Gastrocnemius medialis (tissue), 4 donors: Measurements from ENCODE around the gene PDCD5. TPM values are rescaled to one million over a fixed set of nuclear protein-coding genes. Genes with fewer than 3 reads are reported as not detected.

Source experiments
- ATAC-seq, 2 donors: fragments of 150-250 bp; one replicate each; pipeline ENCODE4 v1.9.1; 2016
- DNase-seq, 2 donors: peaks; one replicate each; pipeline ENCODE4 v3.0.0-alpha.2; 2019
- H3K27ac ChIP-seq, 4 donors: fragments of 200-600 bp; sonication (generic); 1 replicate in 1 of 4; 2 replicates in 3 of 4; pipeline ENCODE4 v1.5.1; 2016 to 2018; ENCODE audit warnings: mild to moderate bottlenecking in 2 of 4, moderate library complexity in 1 of 4
- H3K27me3 ChIP-seq, 3 donors: fragments of 200-600 bp; sonication (generic) in 2 of 3; 1 replicate in 1 of 3; 2 replicates in 2 of 3; pipeline versions ENCODE4 v1.5.1 to v1.6.0; 2016 to 2019; ENCODE audit warnings: mild to moderate bottlenecking in 1 of 3, moderate library complexity in 1 of 3
- H3K36me3 ChIP-seq, 2 donors: fragments of 200-600 bp; sonication (generic) in 1 of 2; one replicate each; pipeline ENCODE4 v1.5.1; 2017 to 2018
- H3K4me1 ChIP-seq, 2 donors: fragments of 200-600 bp; sonication (generic) in 1 of 2; one replicate each; pipeline ENCODE4 v1.5.1; 2016 to 2017; ENCODE audit warnings: mild to moderate bottlenecking in 2 of 2
- H3K4me3 ChIP-seq, 4 donors: fragments of 200-600 bp; sonication (generic) in 3 of 4; 1 replicate in 1 of 4; 2 replicates in 3 of 4; pipeline ENCODE4 v1.5.1; 2016 to 2019; ENCODE audit warnings: mild to moderate bottlenecking in 2 of 4
- H3K9me3 ChIP-seq, 3 donors: fragments of 200-600 bp; sonication (generic) in 2 of 3; 1 replicate in 1 of 3; 2 replicates in 2 of 3; pipeline ENCODE4 v1.5.1; 2016 to 2019
- CTCF ChIP-seq, 5 experiments: fragments of 450-650 bp in 3 of 5; fragments of 200-600 bp in 2 of 5; sonication (generic) in 2 of 5; IDR thresholded peaks in 4 of 5; conservative IDR thresholded peaks in 1 of 5; 1 replicate in 4 of 5; 2 replicates in 1 of 5; pipeline ENCODE4 v1.5.1; 2016 to 2019; ENCODE audit warnings: antibody characterized with exemption in 5 of 5, mild to moderate bottlenecking in 3 of 5, moderate library complexity in 3 of 5
- POLR2A ChIP-seq, 2 donors: fragments of 450-650 bp; IDR thresholded peaks; one replicate each; pipeline ENCODE4 v1.6.1; 2017; ENCODE audit warnings: antibody characterized with exemption in 2 of 2, mild to moderate bottlenecking in 2 of 2, moderate library complexity in 2 of 2
- in situ Hi-C, 4 donors: fragments of 200-750 bp; cut with MboI; loops; one replicate each; pipeline versions ENCODE4 v1.15.0 to v1.8.0; 2017; ENCODE audit warnings: low sequenced_read_pairs in 4 of 4
- intact Hi-C: fragments of 100-400 bp; cut with DNase I; formaldehyde crosslinking; loops from one replicate; pipeline ENCODE4 v1.15.1; 2023; ENCODE audit warnings: low total_unique reads
- total RNA-seq, 4 donors: library from RNA; depleted of rRNA; stranded (reverse); fragments of >200 nt; gene quantifications; one replicate each; pipeline versions ENCODE4 v1.1.0 to v1.2.3, GENCODE V29; 2016

The PDCD5 gene
- total RNA-seq, 4 donors from 2014 or later = 121 to 201 (median 170) TPM

- Histone ChIP-seq H3K27ac (no peak overlapping the region), H3K27me3 (no peaks in the 10 kb centered on the region), H3K9me3 (no peaks in the 10 kb centered on the region), H3K36me3 (no peaks in the 10 kb centered on the region), H3K4me1 (no peaks in the 10 kb centered on the region), H3K4me3 (no peak overlapping the region)
- ATAC-seq = no peak
- DNase-seq = no peak
- TF ChIP-seq CTCF (IDR thresholded peaks at IDR 0.05 in 4 of 5, conservative IDR thresholded peaks at IDR 0.05 in 1 of 5) = no peak
- TF ChIP-seq POLR2A (IDR thresholded peaks at IDR 0.05) = no peak
- intact Hi-C loops = no loop called here
- in situ Hi-C loops = loop anchor here in 3 of 4 donors (25.0 kb wide), 1 partner anchor 238 kb away; no protein-coding TSS in a partner anchor
Observed at GRCh38 chr19:32550666-32551065, 30.3 kb upstream of the PDCD5 start.

- Histone ChIP-seq H3K4me1 (no peaks in the 10 kb centered on the region), H3K9me3 (no peaks in the 10 kb centered on the region), H3K27me3 (no peaks in the 10 kb centered on the region), H3K36me3 (no peaks in the 10 kb centered on the region), H3K27ac (no peak overlapping the region), H3K4me3 (no peak overlapping the region)
- in situ Hi-C loops (loop anchor here in 3 of 4 donors (25.0 kb wide), 1 partner anchor 243 kb away; no protein-coding TSS in a partner anchor), intact Hi-C loops (no loop called here)
- TF ChIP-seq POLR2A (IDR thresholded peaks at IDR 0.05) = no peak
- no peak for DNase-seq
- ATAC-seq = no peak
Observed at GRCh38 chr19:32555786-32556185, 25.2 kb upstream of the PDCD5 start.

DNA sequence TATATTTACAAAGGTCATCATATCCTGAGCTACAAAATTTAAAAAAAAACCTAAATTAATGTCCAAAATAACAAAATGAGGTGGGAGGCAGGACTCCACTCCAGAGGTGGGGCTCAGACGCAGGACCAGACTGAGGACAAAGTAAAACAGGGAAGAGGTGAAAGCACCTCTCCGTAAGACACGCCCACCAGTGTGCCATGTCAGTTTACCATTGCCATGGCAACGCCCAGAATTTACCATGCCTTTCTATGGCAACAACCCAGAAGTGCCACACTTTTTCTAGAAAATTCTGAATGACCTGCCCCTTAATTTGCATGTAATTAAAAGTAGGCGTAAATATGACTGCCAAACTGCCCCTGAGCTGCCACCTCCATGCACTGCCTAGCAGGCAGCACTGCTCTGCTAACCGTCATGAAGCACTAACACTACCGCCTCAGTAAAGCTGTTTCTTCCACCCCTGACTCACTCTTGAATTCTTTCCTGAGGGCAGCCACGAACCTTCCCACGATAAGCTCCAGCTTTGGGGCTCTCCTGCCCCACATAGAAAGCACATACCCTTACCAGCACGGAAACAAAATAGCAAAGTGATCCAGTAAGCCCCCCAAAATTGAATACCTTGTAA lies 22.3 kb upstream of the PDCD5 start:
- Histone ChIP-seq H3K36me3 (no peaks in the 10 kb centered on the region), H3K4me1 (no peaks in the 10 kb centered on the region), H3K4me3 (no peak overlapping the region), H3K27ac (no peak overlapping the region), H3K9me3 (no peaks in the 10 kb centered on the region), H3K27me3 (no peaks in the 10 kb centered on the region)
- DNase-seq (no peak), ATAC-seq (no peak)
- in situ Hi-C loops (loop anchor here in 3 of 4 donors (25.0 kb wide), 1 partner anchor 246 kb away; no protein-coding TSS in a partner anchor), intact Hi-C loops (no loop called here)
- TF ChIP-seq CTCF (IDR thresholded peaks at IDR 0.05 in 4 of 5, conservative IDR thresholded peaks at IDR 0.05 in 1 of 5) (no peak), POLR2A (IDR thresholded peaks at IDR 0.05) (no peak)

DNA sequence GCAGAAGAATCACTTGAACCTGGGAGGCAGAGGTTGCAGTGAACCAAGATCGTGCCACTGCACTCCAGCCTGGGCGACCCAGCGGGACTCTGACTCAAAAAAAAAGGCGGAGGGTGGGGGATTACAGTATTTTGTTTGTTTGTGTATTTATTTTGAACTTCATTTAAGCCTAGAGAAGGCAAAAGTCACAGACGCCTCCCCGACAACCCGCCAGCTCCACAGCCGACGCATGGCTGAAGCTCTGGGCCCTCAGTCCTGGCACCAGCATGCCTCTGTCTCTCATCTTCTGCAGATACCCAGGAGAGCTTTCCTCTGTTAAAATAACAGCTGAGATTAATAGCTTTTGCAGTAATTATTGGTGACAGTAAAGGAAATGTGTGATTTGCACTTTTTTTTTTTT lies 17.2 kb upstream of the PDCD5 start:
- H3K9me3 ChIP-seq = no peaks in the 10 kb centered on the region
- H3K27me3 ChIP-seq = peaks cover 3 to 6% (median 4%) of the 10 kb centered on the region in 3 donors
- in situ Hi-C loops (loop anchor here (10.0 to 25.0 kb wide), 2 partner anchors 229 to 251 kb away; no protein-coding TSS in a partner anchor), intact Hi-C loops (no loop called here)
- no peak for ATAC-seq
- no peak overlapping the region for H3K27ac ChIP-seq
- no peak overlapping the region for H3K4me3 ChIP-seq
- DNase-seq = no peak
- no peak for TF ChIP-seq CTCF (IDR thresholded peaks at IDR 0.05 in 4 of 5, conservative IDR thresholded peaks at IDR 0.05 in 1 of 5)
- TF ChIP-seq POLR2A (IDR thresholded peaks at IDR 0.05) = no peak
- H3K36me3 ChIP-seq = no peaks in the 10 kb centered on the region
- H3K4me1 ChIP-seq = no peaks in the 10 kb centered on the region

DNA sequence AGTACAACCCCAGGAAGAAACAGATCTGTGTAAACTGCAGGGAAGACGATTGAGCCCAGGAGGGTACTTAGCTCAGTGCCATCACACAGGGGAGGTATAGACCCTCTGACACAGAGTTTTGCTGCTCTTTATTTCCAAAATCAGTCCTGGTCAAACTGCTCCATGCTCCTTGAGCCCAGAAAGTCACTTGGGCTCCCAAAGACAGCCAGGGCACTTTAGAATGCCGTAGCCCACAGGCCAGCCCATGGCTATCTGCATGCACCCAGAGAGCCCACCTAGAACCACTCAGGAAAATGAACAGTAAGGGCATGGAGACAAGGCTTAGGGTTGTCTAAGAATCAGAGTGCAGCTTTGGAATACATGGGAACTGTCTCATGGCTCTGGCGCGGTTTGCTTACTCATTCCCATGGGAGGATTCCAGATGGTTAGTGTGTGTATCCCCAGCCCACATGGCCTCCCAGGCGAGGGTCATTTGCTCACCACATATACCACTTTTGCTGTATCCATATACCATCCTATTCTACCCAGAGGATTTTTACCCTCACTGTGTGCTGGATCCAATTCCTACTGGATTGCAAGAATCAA lies 14.7 kb upstream of the PDCD5 start:
- no peak for TF ChIP-seq CTCF (IDR thresholded peaks at IDR 0.05 in 4 of 5, conservative IDR thresholded peaks at IDR 0.05 in 1 of 5)
- TF ChIP-seq POLR2A (IDR thresholded peaks at IDR 0.05) = no peak
- in situ Hi-C loops (loop anchor here (10.0 to 25.0 kb wide), 2 partner anchors 232 to 254 kb away; no protein-coding TSS in a partner anchor), intact Hi-C loops (no loop called here)

More for the DNA sequence above, 14.7 kb upstream of the PDCD5 start:
- Histone ChIP-seq H3K4me3 (no peak overlapping the region), H3K27ac (no peak overlapping the region), H3K36me3 (no peaks in the 10 kb centered on the region), H3K4me1 (no peaks in the 10 kb centered on the region), H3K9me3 (no peaks in the 10 kb centered on the region), H3K27me3 (peaks cover 6 to 8% (median 8%) of the 10 kb centered on the region in 3 donors)
- no peak for ATAC-seq
- DNase-seq = no peak
